Keratinocyte (primary cell): Measurements from ENCODE around the gene COQ8A. TPM values are rescaled to one million over a fixed set of nuclear protein-coding genes. Genes with fewer than 3 reads are reported as not detected.

Experiments used
- DNase-seq: peaks from one replicate; pipeline ENCODE4 v3.0.0-alpha.2; 2011; ENCODE audit warnings: low read depth, missing footprints, low spot score
- FAIRE-seq: peaks from 2 replicates; lab custom pipeline; 2011; peaks lifted over from hg19 to GRCh38; lab: Jason Lieb, UNC
- H2AFZ ChIP-seq: 2 replicates; pipeline ENCODE4 v1.6.0; 2012; ENCODE audit warnings: low read length, control low read depth, inconsistent platforms; ENCODE audit not compliant: control insufficient read depth
- H3K27ac ChIP-seq: 2 replicates; pipeline ENCODE4 v1.5.1; 2011; ENCODE audit warnings: low read length; ENCODE audit not compliant: control insufficient read depth, insufficient read depth
- H3K27me3 ChIP-seq: 3 replicates; pipeline ENCODE4 v1.6.0; 2011; ENCODE audit warnings: low read length; ENCODE audit not compliant: control insufficient read depth, insufficient read depth; ENCODE audit errors: extremely low read depth
- H3K36me3 ChIP-seq, 2 experiments: 2 replicates in 1 of 2; 3 replicates in 1 of 2; pipeline ENCODE4 v1.5.1; 2011; ENCODE audit warnings: low read length in 2 of 2, mild to moderate bottlenecking in 1 of 2; ENCODE audit not compliant: control insufficient read depth in 2 of 2, insufficient read depth in 2 of 2; ENCODE audit errors: extremely low read depth in 1 of 2
- H3K4me1 ChIP-seq: 3 replicates; pipeline ENCODE4 v1.5.1; 2011; ENCODE audit warnings: low read length; ENCODE audit not compliant: control insufficient read depth, insufficient read depth; ENCODE audit errors: extremely low read depth
- H3K4me2 ChIP-seq: 3 replicates; pipeline ENCODE4 v1.6.0; 2011; ENCODE audit warnings: low read depth, low read length; ENCODE audit not compliant: control insufficient read depth, insufficient read depth; ENCODE audit errors: extremely low read depth
- H3K4me3 ChIP-seq, 3 experiments: fragments of 200-600 bp in 1 of 3; sonication (generic) in 1 of 3; 2 replicates in 2 of 3; 3 replicates in 1 of 3; pipeline ENCODE4 v1.5.1; 2011 to 2016; ENCODE audit warnings: low read length in 3 of 3, mild to moderate bottlenecking in 3 of 3, control low read depth in 2 of 3, inconsistent platforms in 1 of 3, low read depth in 1 of 3, mixed read lengths in 1 of 3, mixed run types in 1 of 3, moderate library complexity in 1 of 3; ENCODE audit not compliant: control insufficient read depth in 2 of 3, insufficient read depth in 2 of 3; ENCODE audit errors: extremely low read depth in 1 of 3
- H3K79me2 ChIP-seq: 2 replicates; pipeline ENCODE4 v1.6.0; 2012; ENCODE audit warnings: low read length; ENCODE audit not compliant: control insufficient read depth, insufficient read depth
- H3K9ac ChIP-seq: 3 replicates; pipeline ENCODE4 v1.6.0; 2011; ENCODE audit warnings: low read length; ENCODE audit not compliant: control insufficient read depth, insufficient read depth; ENCODE audit errors: extremely low read depth
- H3K9me1 ChIP-seq: 3 replicates; pipeline ENCODE4 v1.6.0; 2011; ENCODE audit warnings: low read length; ENCODE audit not compliant: control insufficient read depth, insufficient read depth; ENCODE audit errors: extremely low read depth
- H3K9me3 ChIP-seq: 2 replicates; pipeline ENCODE4 v1.5.1; 2012; ENCODE audit warnings: low read depth, low read length; ENCODE audit not compliant: control insufficient read depth
- H4K20me1 ChIP-seq: 3 replicates; pipeline ENCODE4 v1.6.0; 2011; ENCODE audit warnings: low read length; ENCODE audit not compliant: control insufficient read depth, insufficient read depth; ENCODE audit errors: extremely low read depth
- EZH2 ChIP-seq: IDR thresholded peaks from one replicate; pipeline ENCODE4 v1.6.1; 2012; ENCODE audit warnings: inconsistent platforms, mild to moderate bottlenecking, low read length, moderate library complexity
- dilution Hi-C: fragments of 300-500 bp; cut with MboI; formaldehyde crosslinking; loops from one replicate; pipeline ENCODE4 v1.7.0; 2020; ENCODE audit warnings: low sequenced_read_pairs; ENCODE audit not compliant: extremely low pct_ligation_motif_present
- polyA plus RNA-seq, 5 experiments: library from polyadenylated mRNA; depleted of rRNA in 3 of 5; stranded (reverse) in 3 of 5; stranded (forward) in 1 of 5; unstranded in 1 of 5; fragments of >200 nt; gene quantifications; 1 replicate in 1 of 5; 2 replicates in 3 of 5; 3 replicates in 1 of 5; pipeline versions ENCODE4 v1.2.1 to v1.2.3, GENCODE V29; 2011 to 2012; ENCODE audit warnings: missing spikeins in 2 of 5, low read depth in 1 of 5, low replicate concordance in 1 of 5
- TF ChIP-seq, protein P1 (sequence below), 3 experiments: IDR thresholded peaks in 1 of 3; conservative IDR thresholded peaks in 1 of 3; optimal IDR thresholded peaks in 1 of 3; 2 replicates in 2 of 3; 3 replicates in 1 of 3; pipeline versions ENCODE3 to v1.5.1; 2011; ENCODE audit warnings: low read length in 3 of 3, mild to moderate bottlenecking in 3 of 3, moderate library complexity in 2 of 3, control low read depth in 1 of 3, inconsistent platforms in 1 of 3; ENCODE audit not compliant: insufficient read depth in 2 of 3; ENCODE audit errors: extremely low read depth in 1 of 3

COQ8A gene
- polyA plus RNA-seq, 1 donor (not counting 4 experiments of a cell fraction or from before 2014, with no cell fraction given): 3.8 TPM

DNA sequence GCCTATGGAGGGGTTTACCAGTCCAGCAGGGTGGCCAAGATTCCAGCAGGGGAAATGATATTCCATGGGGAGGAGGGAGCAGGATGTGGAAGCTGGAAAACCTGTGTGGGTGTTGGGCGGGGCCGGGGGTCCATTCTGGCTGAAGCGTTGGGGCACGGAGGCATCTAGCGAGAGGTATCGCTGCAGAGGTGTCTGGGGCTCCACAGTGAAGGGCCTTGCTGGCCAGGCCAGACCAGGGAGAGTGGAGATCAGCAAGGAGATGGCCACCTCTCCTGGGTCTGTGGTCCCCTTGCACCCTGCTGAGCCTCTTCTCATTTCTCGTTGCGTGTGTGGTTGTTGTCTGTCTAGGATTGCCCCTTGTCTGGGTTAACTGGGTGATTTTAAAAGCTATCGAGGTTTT, 6.2 kb downstream of the COQ8A start:
- no peak for FAIRE-seq
- H3K9me3 ChIP-seq: no peaks in the 10 kb centered on the region
- H3K9ac ChIP-seq: no peak overlapping the region
- H3K9me1 ChIP-seq: no peaks in the 10 kb centered on the region
- peaks cover 3% of the 10 kb centered on the region for H3K27me3 ChIP-seq
- TF ChIP-seq EZH2: no peak
- TF ChIP-seq, protein P1, sequence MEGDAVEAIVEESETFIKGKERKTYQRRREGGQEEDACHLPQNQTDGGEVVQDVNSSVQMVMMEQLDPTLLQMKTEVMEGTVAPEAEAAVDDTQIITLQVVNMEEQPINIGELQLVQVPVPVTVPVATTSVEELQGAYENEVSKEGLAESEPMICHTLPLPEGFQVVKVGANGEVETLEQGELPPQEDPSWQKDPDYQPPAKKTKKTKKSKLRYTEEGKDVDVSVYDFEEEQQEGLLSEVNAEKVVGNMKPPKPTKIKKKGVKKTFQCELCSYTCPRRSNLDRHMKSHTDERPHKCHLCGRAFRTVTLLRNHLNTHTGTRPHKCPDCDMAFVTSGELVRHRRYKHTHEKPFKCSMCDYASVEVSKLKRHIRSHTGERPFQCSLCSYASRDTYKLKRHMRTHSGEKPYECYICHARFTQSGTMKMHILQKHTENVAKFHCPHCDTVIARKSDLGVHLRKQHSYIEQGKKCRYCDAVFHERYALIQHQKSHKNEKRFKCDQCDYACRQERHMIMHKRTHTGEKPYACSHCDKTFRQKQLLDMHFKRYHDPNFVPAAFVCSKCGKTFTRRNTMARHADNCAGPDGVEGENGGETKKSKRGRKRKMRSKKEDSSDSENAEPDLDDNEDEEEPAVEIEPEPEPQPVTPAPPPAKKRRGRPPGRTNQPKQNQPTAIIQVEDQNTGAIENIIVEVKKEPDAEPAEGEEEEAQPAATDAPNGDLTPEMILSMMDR (optimal IDR thresholded peaks at IDR 0.05 in 1 of 3, IDR thresholded peaks at IDR 0.05 in 1 of 3, conservative IDR thresholded peaks at IDR 0.05 in 1 of 3; ENCODE audit: extremely low read depth in 1 of 3, insufficient read depth in 2 of 3, low read length in 3 of 3): no peak
- no peak overlapping the region for H3K4me3 ChIP-seq
- H3K4me2 ChIP-seq: no peak overlapping the region
- H3K27ac ChIP-seq: no peak overlapping the region
- dilution Hi-C loops: no loop called here
- no peaks in the 10 kb centered on the region for H4K20me1 ChIP-seq
- DNase-seq: no peak
- H2AFZ ChIP-seq: no peak overlapping the region
- no peaks in the 10 kb centered on the region for H3K36me3 ChIP-seq
- H3K4me1 ChIP-seq: no peaks in the 10 kb centered on the region
- H3K79me2 ChIP-seq: no peaks in the 10 kb centered on the region

DNA sequence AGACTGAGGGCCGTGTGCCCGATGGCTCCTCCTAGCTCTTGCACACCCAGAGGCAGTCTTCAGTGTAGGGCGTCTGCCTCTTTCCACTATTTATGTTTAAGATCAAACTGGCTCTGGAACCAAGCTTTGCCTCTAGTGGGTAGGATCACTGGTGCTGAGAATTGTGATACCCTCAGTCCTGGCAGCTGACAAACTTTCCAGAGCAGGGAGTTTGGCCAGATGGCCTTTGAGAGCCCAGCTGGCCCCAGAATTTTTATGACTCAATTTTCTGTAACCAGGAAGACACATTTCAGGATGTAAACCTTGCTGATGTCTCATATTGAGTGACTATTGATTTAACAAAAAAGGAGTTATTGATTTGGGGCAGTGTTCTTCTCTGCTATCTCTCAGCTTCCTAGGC, 6.7 kb downstream of the COQ8A start:
- no peaks in the 10 kb centered on the region for H4K20me1 ChIP-seq
- H3K27me3 ChIP-seq: peaks cover 3% of the 10 kb centered on the region
- no peak overlapping the region for H3K9ac ChIP-seq
- no peaks in the 10 kb centered on the region for H3K9me1 ChIP-seq
- no peaks in the 10 kb centered on the region for H3K9me3 ChIP-seq
- H2AFZ ChIP-seq: no peak overlapping the region
- H3K4me1 ChIP-seq: no peaks in the 10 kb centered on the region
- DNase-seq (no peak), FAIRE-seq (no peak)
- no peak overlapping the region for H3K27ac ChIP-seq
- H3K36me3 ChIP-seq: no peaks in the 10 kb centered on the region
- dilution Hi-C loops: no loop called here
- no peak for TF ChIP-seq EZH2
- TF ChIP-seq, protein P1 (optimal IDR thresholded peaks at IDR 0.05 in 1 of 3, IDR thresholded peaks at IDR 0.05 in 1 of 3, conservative IDR thresholded peaks at IDR 0.05 in 1 of 3; ENCODE audit: extremely low read depth in 1 of 3, insufficient read depth in 2 of 3, low read length in 3 of 3): no peak
- no peak overlapping the region for H3K4me3 ChIP-seq
- H3K79me2 ChIP-seq: no peaks in the 10 kb centered on the region
- H3K4me2 ChIP-seq: no peak overlapping the region
